GM12878 (cell line): Measurements from ENCODE around the gene INPP4B. TPM values are rescaled to one million over a fixed set of nuclear protein-coding genes. Genes with fewer than 3 reads are reported as not detected.

Source experiments
- ATAC-seq: fragments of 200-7000 bp; cut with Tn5 transposase; 3 replicates; pipeline ENCODE4 v1.9.1; 2020; ENCODE audit warnings: mild to moderate bottlenecking, moderate library complexity
- BruUV-seq: library from RNA; stranded (reverse); fragments of 400-500 nt; replicated peaks from 2 replicates; lab custom pipeline; 2021; lab: Mats Ljungman, UMichigan
- CTCF ChIA-PET: fragments of 300-600 bp; sonication (Branson Sonifier 250); formaldehyde crosslinking; extraction: SDS; loops from one replicate; lab custom pipeline; 2021; ENCODE audit warnings: inconsistent platforms; lab: Yijun Ruan, JAX
- POLR2A ChIA-PET: fragments of 350-600 bp; formaldehyde crosslinking; extraction: SDS; loops from one replicate; lab custom pipeline; 2021; ENCODE audit warnings: inconsistent platforms; lab: Charles Lee
- RAD21 ChIA-PET: fragments of 300-600 bp; sonication (Branson Sonifier 250); formaldehyde crosslinking; loops from one replicate; lab custom pipeline; 2023; ENCODE audit warnings: antibody characterized with exemption; ENCODE audit not compliant: unreplicated experiment; lab: Charles Lee
- SMC1A ChIA-PET: fragments of 300-600 bp; sonication (Branson Sonifier 250); formaldehyde crosslinking; loops from one replicate; lab custom pipeline; 2023; ENCODE audit not compliant: unreplicated experiment, uncharacterized antibody; lab: Charles Lee
- DNase-seq: peaks from one replicate; pipeline ENCODE4 v3.0.0-alpha.2; 2011; ENCODE audit warnings: low read depth, low spot score
- FAIRE-seq: peaks from 3 replicates; lab custom pipeline; 2011; peaks lifted over from hg19 to GRCh38; lab: Jason Lieb, UNC
- H2AFZ ChIP-seq: 2 replicates; pipeline ENCODE4 v1.6.0; 2011; ENCODE audit warnings: low read depth, low read length, control low read depth; ENCODE audit not compliant: control insufficient read depth
- H3K27ac ChIP-seq: 2 replicates; pipeline ENCODE4 v1.5.1; 2011; ENCODE audit warnings: control low read depth; ENCODE audit not compliant: control insufficient read depth, insufficient read depth
- H3K27me3 ChIP-seq, 2 experiments: replicated peaks in 1 of 2; 2 replicates each; pipeline versions ENCODE4 v1.6.0 to v1.6.1; 2011; ENCODE audit warnings: low read length in 1 of 2; ENCODE audit not compliant: control insufficient read depth in 2 of 2, insufficient read depth in 2 of 2
- H3K36me3 ChIP-seq, 2 experiments: 2 replicates each; pipeline ENCODE4 v1.5.1; 2011; ENCODE audit warnings: low read length in 1 of 2; ENCODE audit not compliant: control insufficient read depth in 2 of 2, insufficient read depth in 2 of 2
- H3K4me1 ChIP-seq: 2 replicates; pipeline ENCODE4 v1.6.1; 2011; ENCODE audit warnings: mild to moderate bottlenecking, low read length, moderate library complexity, mixed read lengths; ENCODE audit not compliant: control insufficient read depth, insufficient read depth
- H3K4me2 ChIP-seq: 2 replicates; pipeline ENCODE4 v1.6.0; 2011; ENCODE audit warnings: control low read depth; ENCODE audit not compliant: control insufficient read depth, insufficient read depth
- H3K4me3 ChIP-seq: fragments of 200-600 bp; sonication (generic); 2 replicates; pipeline ENCODE4 v1.5.1; 2016
- H3K79me2 ChIP-seq: 2 replicates; pipeline ENCODE4 v1.6.0; 2011; ENCODE audit warnings: low read length; ENCODE audit not compliant: control insufficient read depth, insufficient read depth
- H3K9ac ChIP-seq: 2 replicates; pipeline ENCODE4 v1.8.0; 2011; ENCODE audit warnings: low read length, control low read depth, mixed read lengths; ENCODE audit not compliant: control insufficient read depth, insufficient read depth
- H3K9me3 ChIP-seq: replicated peaks from 3 replicates; pipeline ENCODE4 v1.5.1; 2011; ENCODE audit warnings: mild to moderate bottlenecking, low read length; ENCODE audit not compliant: control insufficient read depth, insufficient read depth
- H4K20me1 ChIP-seq: 2 replicates; pipeline ENCODE4 v1.6.0; 2011; ENCODE audit not compliant: control insufficient read depth, insufficient read depth
- ATF2 ChIP-seq: IDR thresholded peaks from 2 replicates; pipeline ENCODE4 v1.6.1; 2012; ENCODE audit warnings: low read length, inconsistent platforms
- FOS ChIP-seq: IDR thresholded peaks from 3 replicates; pipeline ENCODE4 v1.6.1; 2011; ENCODE audit warnings: borderline replicate concordance; ENCODE audit not compliant: insufficient read length; ENCODE audit errors: extremely low read depth
- MEF2A ChIP-seq: IDR thresholded peaks from 2 replicates; pipeline ENCODE4 v1.6.1; 2011; ENCODE audit warnings: low read depth, mild to moderate bottlenecking, low read length, moderate library complexity; ENCODE audit not compliant: insufficient read depth
- POLR2AphosphoS5 ChIP-seq: IDR thresholded peaks from 2 replicates; pipeline ENCODE4 v1.6.1; 2011; ENCODE audit warnings: mild to moderate bottlenecking, low read length, inconsistent platforms
- RFX5 ChIP-seq: IDR thresholded peaks from 2 replicates; pipeline ENCODE4 v1.6.1; 2011; ENCODE audit warnings: low read depth, low read length, improper control_type of control experiment
- SUZ12 ChIP-seq: fragments of 200-600 bp; sonication (generic); IDR thresholded peaks from one replicate; pipeline ENCODE4 v1.6.1; 2018; ENCODE audit warnings: antibody characterized with exemption, mild to moderate bottlenecking; ENCODE audit not compliant: unreplicated experiment
- ZSCAN29 ChIP-seq: fragments of 450-650 bp; IDR thresholded peaks from 2 replicates; pipeline ENCODE4 v1.6.1; 2017; ENCODE audit warnings: mild to moderate bottlenecking, moderate library complexity
- WGBS: methylation state at CpG from one replicate; pipeline ENCODE4 v1.1.6; 2016; ENCODE audit warnings: low lambda C conversion rate; ENCODE audit not compliant: insufficient replicate concordance, insufficient coverage; ENCODE audit errors: missing lambda C conversion rate; 5-methylcytosine and 5-hydroxymethylcytosine counted together
- in situ Hi-C: fragments of 300-500 bp; cut with MboI; formaldehyde crosslinking; loops from 9 replicates; pipeline ENCODE4 v1.14.3; 2018; ENCODE audit warnings: mixed read lengths
- intact Hi-C: fragments of 100-400 bp; cut with micrococcal nuclease; formaldehyde crosslinking; loops from one replicate; pipeline ENCODE4 v1.14.2; 2022; ENCODE audit not compliant: unreplicated experiment
- polyA plus RNA-seq, 11 experiments: library from polyadenylated mRNA; depleted of rRNA in 4 of 11; unstranded in 6 of 11; stranded (reverse) in 5 of 11; fragments of >200 nt; fragmentation: Nextera tagmentation in 4 of 11; fragmentation: Illumina TruSeq in 1 of 11; extraction: Ambion mirVana in 4 of 11; extraction: Trizol in 1 of 11; gene quantifications; 1 replicate in 1 of 11; 2 replicates in 10 of 11; pipeline versions ENCODE4 v1.2.1 to v1.2.3, GENCODE V29; 2011 to 2016; ENCODE audit warnings: inconsistent platforms in 2 of 11, missing spikeins in 2 of 11, low read depth in 1 of 11
- total RNA-seq, 4 experiments: library from RNA; depleted of rRNA in 3 of 4; stranded (reverse); fragments of >200 nt in 3 of 4; fragmentation: Illumina TruSeq in 1 of 4; extraction: Trizol in 1 of 4; gene quantifications; 2 replicates each; pipeline versions ENCODE4 v1.2.1 to v1.2.3, GENCODE V29; 2013 to 2021
- TF ChIP-seq, protein P1 (sequence below): fragments of 450-650 bp; IDR thresholded peaks from 2 replicates; pipeline ENCODE4 v1.6.1; 2018; ENCODE audit warnings: borderline replicate concordance, mild to moderate bottlenecking; ENCODE audit not compliant: partially characterized antibody

Gene INPP4B
- total and polyA plus RNA-seq, 10 of the 15 experiments (the other 5 are each of a cell fraction or from before 2014, with no cell fraction given): 0.53 to 11.2 (median 0.95) TPM

- SMC1A ChIA-PET: no interaction called here
- no peaks in the 10 kb centered on the region; a peak in 1 of 4 replicates for H3K27me3 ChIP-seq
- intact Hi-C loops: no loop called here
- no peaks in the 10 kb centered on the region for H3K4me1 ChIP-seq
- H3K9ac ChIP-seq: no peak overlapping the region
- no peaks in the 10 kb centered on the region for H3K9me3 ChIP-seq
- no peak overlapping the region for H2AFZ ChIP-seq
- H4K20me1 ChIP-seq: no peaks in the 10 kb centered on the region
- H3K27ac ChIP-seq: no peak overlapping the region
- H3K4me3 ChIP-seq: no peak overlapping the region
- no TSS peak for BruUV-seq
- H3K4me2 ChIP-seq: no peak overlapping the region
- no peak for TF ChIP-seq RFX5
- TF ChIP-seq, all 136 proteins: peak for 0
- ChIA-PET CTCF (interaction anchor here (1.1 kb wide), 1 partner anchor 18 kb away, joined by 3 read pairs; no protein-coding TSS in a partner anchor), POLR2A (no interaction called here), RAD21 (no interaction called here)
- H3K36me3 ChIP-seq: no peaks in the 10 kb centered on the region
- ATAC-seq (no peak), DNase-seq (no peak), FAIRE-seq (no peak)
- H3K79me2 ChIP-seq: no peaks in the 10 kb centered on the region
- in situ Hi-C loops: no loop called here
These were observed 34.0 kb downstream of the INPP4B start for GRCh38 chr4:142812091-142812490.

- DNase-seq (no peak), FAIRE-seq (no peak), ATAC-seq (no peak)
- Histone ChIP-seq H4K20me1 (no peaks in the 10 kb centered on the region), H3K79me2 (no peaks in the 10 kb centered on the region), H3K36me3 (no peaks in the 10 kb centered on the region), H3K9me3 (no peaks in the 10 kb centered on the region), H3K4me2 (no peak overlapping the region), H3K4me3 (no peak overlapping the region), H3K27ac (no peak overlapping the region), H3K9ac (no peak overlapping the region), H2AFZ (no peak overlapping the region), H3K4me1 (no peaks in the 10 kb centered on the region), H3K27me3 (no peaks in the 10 kb centered on the region; a peak in 1 of 4 replicates)
- CTCF ChIA-PET: no interaction called here
- TF ChIP-seq ZSCAN29 (no peak), ATF2 (no peak), SUZ12 (no peak), MEF2A (no peak), FOS (no peak), POLR2AphosphoS5 (no peak)
- TF ChIP-seq, protein P1, sequence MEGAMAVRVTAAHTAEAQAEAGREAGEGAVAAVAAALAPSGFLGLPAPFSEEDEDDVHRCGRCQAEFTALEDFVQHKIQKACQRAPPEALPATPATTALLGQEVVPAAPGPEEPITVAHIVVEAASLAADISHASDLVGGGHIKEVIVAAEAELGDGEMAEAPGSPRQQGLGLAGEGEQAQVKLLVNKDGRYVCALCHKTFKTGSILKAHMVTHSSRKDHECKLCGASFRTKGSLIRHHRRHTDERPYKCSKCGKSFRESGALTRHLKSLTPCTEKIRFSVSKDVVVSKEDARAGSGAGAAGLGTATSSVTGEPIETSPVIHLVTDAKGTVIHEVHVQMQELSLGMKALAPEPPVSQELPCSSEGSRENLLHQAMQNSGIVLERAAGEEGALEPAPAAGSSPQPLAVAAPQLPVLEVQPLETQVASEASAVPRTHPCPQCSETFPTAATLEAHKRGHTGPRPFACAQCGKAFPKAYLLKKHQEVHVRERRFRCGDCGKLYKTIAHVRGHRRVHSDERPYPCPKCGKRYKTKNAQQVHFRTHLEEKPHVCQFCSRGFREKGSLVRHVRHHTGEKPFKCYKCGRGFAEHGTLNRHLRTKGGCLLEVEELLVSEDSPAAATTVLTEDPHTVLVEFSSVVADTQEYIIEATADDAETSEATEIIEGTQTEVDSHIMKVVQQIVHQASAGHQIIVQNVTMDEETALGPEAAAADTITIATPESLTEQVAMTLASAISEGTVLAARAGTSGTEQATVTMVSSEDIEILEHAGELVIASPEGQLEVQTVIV: no peak
- 0% methylated on average over 1 of the region's 1 CpG for WGBS
- no TSS peak for BruUV-seq
- intact Hi-C loops (no loop called here), in situ Hi-C loops (no loop called here)
- SMC1A ChIA-PET: no interaction called here
- POLR2A ChIA-PET: no interaction called here
- RAD21 ChIA-PET: no interaction called here
These were observed 35.1 kb downstream of the INPP4B start for GRCh38 chr4:142811034-142811433.
